ENCODE measurements around the gene PRR27. TPM values are rescaled to one million over a fixed set of nuclear protein-coding genes. Genes with fewer than 3 reads are reported as not detected.

PRR27 gene
- polyA plus RNA-seq (2012; ENCODE audit: insufficient read depth, insufficient read length, low read depth), result 0.22 TPM

DNA sequence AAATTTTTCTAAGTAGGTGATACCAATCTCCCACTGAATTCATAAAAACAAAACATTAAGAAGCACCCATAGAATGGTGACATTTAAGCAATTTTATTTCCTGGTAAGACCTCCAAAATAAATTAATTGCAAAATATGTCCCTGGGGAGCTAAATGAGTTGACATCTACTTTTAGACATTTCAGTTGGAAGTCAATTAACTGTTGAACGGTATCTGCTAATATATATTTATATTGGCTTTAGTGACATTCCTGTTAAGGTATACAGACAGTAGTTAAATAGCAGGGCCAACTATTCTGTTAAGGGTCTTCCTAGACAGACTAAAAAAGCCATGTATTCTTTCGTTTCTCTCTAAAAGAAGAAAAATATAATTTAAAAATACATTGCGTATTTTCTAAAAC, at the start of gene PRR27:
PRR27 (plus strand) TSS at position 301 of the 400 bp plus-strand sequence. CDS start 139 bp downstream, outside the sequence.
- H3K4me3 ChIP-seq (ENCODE audit: low read depth, low read length), result no peak within 1 kb of the TSS
- no peaks in the 10 kb centered on the region for H3K36me3 ChIP-seq
- TF ChIP-seq, protein P1, sequence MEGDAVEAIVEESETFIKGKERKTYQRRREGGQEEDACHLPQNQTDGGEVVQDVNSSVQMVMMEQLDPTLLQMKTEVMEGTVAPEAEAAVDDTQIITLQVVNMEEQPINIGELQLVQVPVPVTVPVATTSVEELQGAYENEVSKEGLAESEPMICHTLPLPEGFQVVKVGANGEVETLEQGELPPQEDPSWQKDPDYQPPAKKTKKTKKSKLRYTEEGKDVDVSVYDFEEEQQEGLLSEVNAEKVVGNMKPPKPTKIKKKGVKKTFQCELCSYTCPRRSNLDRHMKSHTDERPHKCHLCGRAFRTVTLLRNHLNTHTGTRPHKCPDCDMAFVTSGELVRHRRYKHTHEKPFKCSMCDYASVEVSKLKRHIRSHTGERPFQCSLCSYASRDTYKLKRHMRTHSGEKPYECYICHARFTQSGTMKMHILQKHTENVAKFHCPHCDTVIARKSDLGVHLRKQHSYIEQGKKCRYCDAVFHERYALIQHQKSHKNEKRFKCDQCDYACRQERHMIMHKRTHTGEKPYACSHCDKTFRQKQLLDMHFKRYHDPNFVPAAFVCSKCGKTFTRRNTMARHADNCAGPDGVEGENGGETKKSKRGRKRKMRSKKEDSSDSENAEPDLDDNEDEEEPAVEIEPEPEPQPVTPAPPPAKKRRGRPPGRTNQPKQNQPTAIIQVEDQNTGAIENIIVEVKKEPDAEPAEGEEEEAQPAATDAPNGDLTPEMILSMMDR (IDR thresholded peaks at IDR 0.05; ENCODE audit: low read depth, low read length), result no peak
- H3K27me3 ChIP-seq, result no peaks in the 10 kb centered on the region
- no peaks in the 10 kb centered on the region for H3K4me1 ChIP-seq
- no peaks in the 10 kb centered on the region for H3K9me3 ChIP-seq
- no peak for DNase-seq

DNA sequence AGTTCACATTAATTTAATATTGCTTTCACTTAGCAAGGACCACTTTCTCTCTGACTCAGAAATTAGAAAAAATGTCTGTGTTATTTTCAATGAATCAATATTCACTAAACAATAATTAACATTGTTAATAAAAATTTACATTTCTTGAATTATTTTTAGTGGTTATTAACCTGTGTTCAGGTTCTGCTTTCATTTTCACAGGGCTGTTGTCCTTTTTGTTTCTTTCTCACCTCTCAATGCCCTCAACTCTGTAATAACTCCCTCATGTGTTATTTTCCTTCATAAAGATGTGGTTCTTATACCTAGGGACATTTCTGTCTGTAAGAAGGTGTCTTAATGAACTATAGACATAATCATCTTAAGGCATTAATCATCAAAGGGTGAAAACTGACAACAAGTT, 43.1 kb upstream of the PRR27 start:
- no peak overlapping the region for H3K4me3 ChIP-seq (ENCODE audit: low read depth, low read length)
- TF ChIP-seq, protein P1 (IDR thresholded peaks at IDR 0.05; ENCODE audit: low read depth, low read length), result no peak
- no peaks in the 10 kb centered on the region for H3K36me3 ChIP-seq
- no peaks in the 10 kb centered on the region for H3K4me1 ChIP-seq
- no peaks in the 10 kb centered on the region for H3K9me3 ChIP-seq
- no peak for DNase-seq
- no peaks in the 10 kb centered on the region for H3K27me3 ChIP-seq

DNA sequence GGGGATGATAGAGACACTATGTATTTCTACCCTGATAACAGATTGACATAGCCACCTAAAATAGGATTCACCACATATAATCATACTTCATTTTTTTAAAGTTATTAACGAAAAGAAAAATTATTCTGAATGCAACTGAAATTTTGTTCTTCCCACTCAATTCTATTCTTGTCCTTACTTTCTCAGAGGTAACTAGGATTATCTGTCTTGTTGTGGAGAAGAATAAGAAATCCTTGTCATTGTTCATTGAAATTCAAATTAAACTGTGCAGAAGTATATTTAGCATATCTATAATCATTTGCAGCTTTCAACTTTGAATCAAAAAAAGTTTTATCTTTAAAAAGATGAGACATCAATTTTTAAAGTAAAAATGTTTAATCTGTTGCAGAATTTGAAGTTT, 40.4 kb upstream of the PRR27 start:
- H3K36me3 ChIP-seq, result no peaks in the 10 kb centered on the region
- no peak overlapping the region for H3K4me3 ChIP-seq (ENCODE audit: low read depth, low read length)
- TF ChIP-seq, protein P1 (IDR thresholded peaks at IDR 0.05; ENCODE audit: low read depth, low read length), result no peak
- DNase-seq, result no peak
- H3K4me1 ChIP-seq, result no peaks in the 10 kb centered on the region
- no peaks in the 10 kb centered on the region for H3K27me3 ChIP-seq
- H3K9me3 ChIP-seq, result no peaks in the 10 kb centered on the region

DNA sequence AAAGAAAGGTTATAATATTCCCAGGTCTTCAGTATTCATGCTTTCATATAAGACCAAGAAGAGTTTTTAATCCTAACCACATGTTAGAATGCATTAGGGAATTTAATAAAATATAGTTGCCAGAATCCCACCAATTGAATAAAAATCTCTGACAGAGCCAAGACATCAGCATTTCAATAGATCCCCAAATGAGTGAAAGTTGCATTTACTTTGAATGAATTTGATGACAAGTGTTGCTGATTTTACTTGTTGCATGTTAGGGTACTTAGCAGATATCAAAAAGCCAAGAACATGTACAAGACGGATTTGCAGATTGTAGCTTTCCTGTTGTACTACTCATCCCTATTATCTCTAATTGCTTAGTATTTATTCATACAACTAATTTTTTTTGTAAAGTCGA, 39.9 kb upstream of the PRR27 start:
- Histone ChIP-seq H3K9me3 (no peaks in the 10 kb centered on the region), H3K4me1 (no peaks in the 10 kb centered on the region), H3K36me3 (no peaks in the 10 kb centered on the region), H3K4me3 (ENCODE audit: low read depth, low read length) (no peak overlapping the region), H3K27me3 (no peaks in the 10 kb centered on the region)
- DNase-seq, result no peak
- TF ChIP-seq, protein P1 (IDR thresholded peaks at IDR 0.05; ENCODE audit: low read depth, low read length), result no peak

DNA sequence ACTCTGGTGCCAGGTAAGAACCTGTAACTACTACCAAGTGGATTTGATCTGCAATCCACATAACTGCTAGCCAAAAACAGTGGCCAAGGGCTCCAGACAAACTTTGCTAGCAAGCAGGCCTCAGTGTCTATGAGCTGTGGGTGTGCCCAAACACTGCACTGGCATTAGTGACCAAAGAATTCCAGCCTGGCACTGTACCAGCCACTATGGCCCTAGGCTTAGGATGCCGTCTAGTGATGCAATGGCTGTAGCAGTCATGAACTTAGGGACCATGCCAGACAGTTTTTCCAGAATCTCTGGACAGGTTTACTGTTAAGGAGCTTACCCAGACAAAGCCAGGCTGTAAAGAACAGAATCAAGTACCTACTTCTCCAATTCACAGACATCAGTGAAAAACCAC, 33.7 kb upstream of the PRR27 start:
- TF ChIP-seq, protein P1 (IDR thresholded peaks at IDR 0.05; ENCODE audit: low read depth, low read length), result no peak
- Histone ChIP-seq H3K27me3 (no peaks in the 10 kb centered on the region), H3K9me3 (no peaks in the 10 kb centered on the region), H3K4me3 (ENCODE audit: low read depth, low read length) (no peak overlapping the region), H3K36me3 (no peaks in the 10 kb centered on the region), H3K4me1 (no peaks in the 10 kb centered on the region)
- DNase-seq, result no peak

DNA sequence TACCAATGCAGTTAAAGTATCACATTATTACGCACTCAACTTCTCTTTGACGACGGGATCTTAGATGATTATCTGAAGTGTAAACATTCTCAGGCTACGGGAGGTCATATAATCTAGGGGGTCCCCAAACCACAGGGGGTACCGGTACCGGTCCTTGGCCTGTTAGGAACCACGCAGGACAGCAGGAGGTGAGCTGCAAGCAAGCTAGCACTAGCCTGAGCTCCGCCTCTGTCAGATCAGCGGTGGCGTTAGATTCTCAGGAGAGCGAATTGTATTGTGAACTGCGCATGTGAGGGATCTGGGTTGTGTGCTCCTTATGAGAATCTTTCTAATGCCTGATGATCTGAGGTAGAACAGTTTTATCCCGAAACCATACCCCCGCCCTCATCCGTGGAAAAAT, 20.6 kb upstream of the PRR27 start:
- no peaks in the 10 kb centered on the region for H3K9me3 ChIP-seq
- no peaks in the 10 kb centered on the region for H3K36me3 ChIP-seq
- H3K27me3 ChIP-seq, result no peaks in the 10 kb centered on the region
- TF ChIP-seq, protein P1 (IDR thresholded peaks at IDR 0.05; ENCODE audit: low read depth, low read length), result no peak
- DNase-seq, result no peak
- no peaks in the 10 kb centered on the region for H3K4me1 ChIP-seq
- no peak overlapping the region for H3K4me3 ChIP-seq (ENCODE audit: low read depth, low read length)

All from BE2C (cell line).